Upper lobe of left lung (tissue), 6 donors: Measurements from ENCODE around the gene BCL2L14. TPM values are rescaled to one million over a fixed set of nuclear protein-coding genes. Genes with fewer than 3 reads are reported as not detected.
"Not testable (repeated sequence)": the region's sequence is repeated elsewhere in the genome, so short reads cannot be mapped to it uniquely, and the experiment has no call there.

Experiments used
- ATAC-seq, 2 donors: fragments of 200-7000 bp; cut with Tn5 transposase; one replicate each; pipeline ENCODE4 v1.9.1; 2022; ENCODE audit warnings: mild to moderate bottlenecking in 2 of 2, moderate library complexity in 2 of 2; ENCODE audit not compliant: low FRiP score in 2 of 2
- DNase-seq, 2 donors: peaks; one replicate each; pipeline ENCODE4 v3.0.0-alpha.2; 2019 to 2020
- H3K27ac ChIP-seq, 4 donors: fragments of 200-600 bp; sonication (generic); one replicate each; pipeline ENCODE4 v1.5.1; 2016 to 2019
- H3K27me3 ChIP-seq, 4 donors: fragments of 200-600 bp; sonication (generic); one replicate each; pipeline ENCODE4 v1.5.1; 2017 to 2019
- H3K36me3 ChIP-seq, 4 donors: fragments of 200-600 bp; sonication (generic); one replicate each; pipeline ENCODE4 v1.5.1; 2016 to 2019
- H3K4me1 ChIP-seq, 4 donors: fragments of 200-600 bp; sonication (generic); one replicate each; pipeline ENCODE4 v1.5.1; 2018 to 2019
- H3K4me3 ChIP-seq, 4 donors: fragments of 200-600 bp; sonication (generic); one replicate each; pipeline ENCODE4 v1.5.1; 2017 to 2019; ENCODE audit warnings: mild to moderate bottlenecking in 2 of 4, moderate library complexity in 1 of 4
- H3K9me3 ChIP-seq, 4 donors: fragments of 200-600 bp; sonication (generic); one replicate each; pipeline ENCODE4 v1.5.1; 2018 to 2019
- EP300 ChIP-seq, 4 donors: sonication (generic); formaldehyde crosslinking; IDR thresholded peaks; one replicate each; pipeline ENCODE4 v1.5.1; 2017; ENCODE audit warnings: antibody characterized with exemption in 4 of 4, control low read depth in 2 of 4
- POLR2A ChIP-seq, 4 donors: fragments of 450-650 bp; IDR thresholded peaks; one replicate each; pipeline ENCODE4 v1.5.1; 2016 to 2017; ENCODE audit warnings: antibody characterized with exemption in 4 of 4, mild to moderate bottlenecking in 2 of 4
- POLR2AphosphoS5 ChIP-seq, 2 donors: sonication (generic); formaldehyde crosslinking; IDR thresholded peaks; one replicate each; pipeline ENCODE4 v1.5.1; 2017; ENCODE audit warnings: antibody characterized with exemption in 2 of 2
- WGBS, 2 donors: methylation state at CpG; one replicate each; pipeline ENCODE4 v1.1.5; 2017 to 2018; 5-methylcytosine and 5-hydroxymethylcytosine counted together
- total RNA-seq, 6 donors: library from RNA; depleted of rRNA in 4 of 6; stranded (reverse); fragments of >200 nt in 4 of 6; gene quantifications; one replicate each; pipeline versions ENCODE4 v1.1.0 to v1.2.1, GENCODE V29; 2016 to 2021
- TF ChIP-seq, protein P1 (sequence below), 6 experiments: fragments of 450-650 bp in 4 of 6; fragments of 200-600 bp in 2 of 6; sonication (generic) in 2 of 6; IDR thresholded peaks; one replicate each; pipeline ENCODE4 v1.5.1; 2016 to 2019; ENCODE audit warnings: antibody characterized with exemption in 6 of 6
- donor health status: DM: no; HTN: no; CAD: no; lungs with moderate emphysema.
- donor health status: DM: no; HTN: yes; CAD: no; lungs with severe emphysema.

The BCL2L14 gene
- total RNA-seq, 6 donors from 2014 or later = 0.57 to 4.6 (median 1.8) TPM; not detected in 1

DNA sequence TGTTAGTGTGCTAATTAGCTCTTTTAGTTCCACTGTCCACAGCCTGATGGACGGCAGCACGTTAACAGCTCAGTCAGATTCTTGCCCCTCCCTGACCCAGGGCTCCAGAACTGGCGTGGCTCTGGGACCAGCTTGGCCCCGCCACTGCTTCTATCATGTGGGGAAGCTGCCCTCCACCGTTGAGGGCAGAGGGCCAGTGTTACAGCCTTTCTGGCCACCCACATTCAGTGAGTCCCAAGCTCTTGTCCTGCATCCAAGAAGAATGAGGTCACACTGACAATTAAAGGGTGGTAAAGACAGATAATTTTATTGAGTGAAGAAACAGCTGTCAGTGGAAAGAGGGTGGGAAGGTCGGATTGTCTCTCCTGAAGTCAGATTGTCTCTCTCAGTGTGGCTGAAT, 36.9 kb downstream of the BCL2L14 start:
- DNase-seq (no peak), ATAC-seq (no peak)
- Histone ChIP-seq H3K27me3 (no peaks in the 10 kb centered on the region), H3K4me3 (no peak overlapping the region), H3K36me3 (no peaks in the 10 kb centered on the region), H3K9me3 (peaks cover 6 to 27% (median 15%) of the 10 kb centered on the region in 4 donors), H3K27ac (no peak overlapping the region), H3K4me1 (no peaks in the 10 kb centered on the region)
- 80 to 87% methylated on average over 3 to 6 of the region's 6 CpGs for WGBS, 2 donors
- TF ChIP-seq, protein P1, sequence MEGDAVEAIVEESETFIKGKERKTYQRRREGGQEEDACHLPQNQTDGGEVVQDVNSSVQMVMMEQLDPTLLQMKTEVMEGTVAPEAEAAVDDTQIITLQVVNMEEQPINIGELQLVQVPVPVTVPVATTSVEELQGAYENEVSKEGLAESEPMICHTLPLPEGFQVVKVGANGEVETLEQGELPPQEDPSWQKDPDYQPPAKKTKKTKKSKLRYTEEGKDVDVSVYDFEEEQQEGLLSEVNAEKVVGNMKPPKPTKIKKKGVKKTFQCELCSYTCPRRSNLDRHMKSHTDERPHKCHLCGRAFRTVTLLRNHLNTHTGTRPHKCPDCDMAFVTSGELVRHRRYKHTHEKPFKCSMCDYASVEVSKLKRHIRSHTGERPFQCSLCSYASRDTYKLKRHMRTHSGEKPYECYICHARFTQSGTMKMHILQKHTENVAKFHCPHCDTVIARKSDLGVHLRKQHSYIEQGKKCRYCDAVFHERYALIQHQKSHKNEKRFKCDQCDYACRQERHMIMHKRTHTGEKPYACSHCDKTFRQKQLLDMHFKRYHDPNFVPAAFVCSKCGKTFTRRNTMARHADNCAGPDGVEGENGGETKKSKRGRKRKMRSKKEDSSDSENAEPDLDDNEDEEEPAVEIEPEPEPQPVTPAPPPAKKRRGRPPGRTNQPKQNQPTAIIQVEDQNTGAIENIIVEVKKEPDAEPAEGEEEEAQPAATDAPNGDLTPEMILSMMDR (IDR thresholded peaks at IDR 0.05) = no peak
- no peak for TF ChIP-seq POLR2A (IDR thresholded peaks at IDR 0.05)
- TF ChIP-seq EP300 (IDR thresholded peaks at IDR 0.05) = no peak
- no peak for TF ChIP-seq POLR2AphosphoS5 (IDR thresholded peaks at IDR 0.05)

GRCh38 chr12:12108441-12109058, 37.8 kb downstream of the BCL2L14 start:
- TF ChIP-seq EP300 (IDR thresholded peaks at IDR 0.05) (no peak), POLR2AphosphoS5 (IDR thresholded peaks at IDR 0.05) (no peak), POLR2A (IDR thresholded peaks at IDR 0.05) (no peak)
- TF ChIP-seq, protein P1 (IDR thresholded peaks at IDR 0.05) = no peak
- Histone ChIP-seq H3K36me3 (no peaks in the 10 kb centered on the region), H3K4me1 (no peaks in the 10 kb centered on the region), H3K27ac (no peak overlapping the region), H3K27me3 (no peaks in the 10 kb centered on the region), H3K4me3 (no peak overlapping the region), H3K9me3 (peaks cover 6 to 27% (median 15%) of the 10 kb centered on the region in 4 donors)
- no peak for ATAC-seq
- 86 to 93% methylated on average over 1 of the region's 1 CpG for WGBS, 2 donors
- DNase-seq = no peak

- 96 to 98% methylated on average over 37 of the region's 37 CpGs for WGBS, 2 donors
- not testable (repeated sequence) for H3K36me3 ChIP-seq, H3K4me1 ChIP-seq, ATAC-seq, H3K27me3 ChIP-seq, H3K27ac ChIP-seq, H3K4me3 ChIP-seq, DNase-seq
- peaks cover 6 to 27% (median 15%) of the 10 kb centered on the region in 4 donors for H3K9me3 ChIP-seq
These were observed 40.3 kb downstream of the BCL2L14 start for GRCh38 chr12:12110923-12111555.

DNA sequence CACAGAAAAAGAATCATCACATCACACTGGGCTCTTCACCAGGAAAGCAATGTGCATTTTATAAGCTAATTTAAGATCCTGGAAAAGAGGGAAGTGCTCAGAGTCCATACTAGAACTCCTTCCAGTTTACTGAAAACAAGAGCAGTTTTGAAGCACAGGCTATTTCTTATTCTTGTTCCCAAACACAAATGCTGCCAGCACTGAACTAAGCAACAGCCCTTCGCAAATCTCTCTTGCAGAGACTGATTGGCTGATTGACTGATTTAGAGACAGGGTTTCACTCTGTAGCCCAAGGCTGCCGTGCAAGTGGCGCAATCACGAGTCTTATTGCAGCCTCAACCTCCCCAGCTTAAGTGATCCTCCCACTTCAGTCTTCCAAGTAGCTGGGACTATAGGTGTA, 44.8 kb downstream of the BCL2L14 start:
- whole genome bisulfite sequencing, 2 donors = 82 to 90% methylated on average over 3 to 4 of the region's 4 CpGs
- TF ChIP-seq EP300 (IDR thresholded peaks at IDR 0.05) = no peak
- TF ChIP-seq POLR2A (IDR thresholded peaks at IDR 0.05) = no peak
- TF ChIP-seq, protein P1 (IDR thresholded peaks at IDR 0.05) = no peak
- no peak for TF ChIP-seq POLR2AphosphoS5 (IDR thresholded peaks at IDR 0.05)
- DNase-seq (no peak), ATAC-seq (no peak)
- H3K36me3 ChIP-seq = peaks cover 0 to 6% (median 0%) of the 10 kb centered on the region in 4 donors
- H3K27me3 ChIP-seq = no peaks in the 10 kb centered on the region
- no peaks in the 10 kb centered on the region for H3K4me1 ChIP-seq
- H3K4me3 ChIP-seq = no peak overlapping the region
- H3K9me3 ChIP-seq = no peaks in the 10 kb centered on the region
- no peak overlapping the region for H3K27ac ChIP-seq

DNA sequence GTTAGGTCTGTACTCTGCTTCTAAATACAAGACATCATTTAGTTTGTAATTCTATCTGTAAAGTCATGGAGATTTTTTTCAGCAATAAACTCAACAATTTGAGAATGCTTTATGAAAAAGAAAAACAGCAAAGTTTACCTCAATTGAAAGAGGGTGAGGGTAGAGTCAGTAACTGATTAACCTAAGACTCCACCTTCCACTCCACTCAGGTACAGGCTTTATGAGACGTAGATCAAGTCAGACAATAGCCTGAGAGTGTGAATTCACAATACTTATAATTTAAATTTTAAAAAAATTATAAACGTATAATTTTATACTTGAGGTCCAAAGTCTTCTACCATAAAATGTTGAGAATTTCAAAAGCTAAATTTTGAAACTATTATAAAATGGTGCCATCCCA, 45.9 kb downstream of the BCL2L14 start:
- ATAC-seq = no peak

More for the DNA sequence above, 45.9 kb downstream of the BCL2L14 start:
- Histone ChIP-seq H3K36me3 (peaks cover 0 to 18% (median 2%) of the 10 kb centered on the region in 4 donors), H3K27ac (no peak overlapping the region), H3K4me3 (no peak overlapping the region), H3K9me3 (no peaks in the 10 kb centered on the region), H3K27me3 (no peaks in the 10 kb centered on the region), H3K4me1 (no peaks in the 10 kb centered on the region)
- TF ChIP-seq, protein P1 (IDR thresholded peaks at IDR 0.05) = no peak
- TF ChIP-seq POLR2AphosphoS5 (IDR thresholded peaks at IDR 0.05) = no peak
- no peak for DNase-seq
- 63 to 78% methylated on average over 2 of the region's 2 CpGs for WGBS, 2 donors
